CD14-positive monocyte (primary cell): ENCODE results near the gene KCNG2. TPM values are rescaled to one million over a fixed set of nuclear protein-coding genes. Genes with fewer than 3 reads are reported as not detected.

Experiments used
- DNase-seq, 3 donors: peaks; one replicate each; pipeline ENCODE4 v3.0.0-alpha.2; 2011 to 2022
- H2AFZ ChIP-seq: 2 replicates; pipeline ENCODE4 v1.6.0; 2012; ENCODE audit warnings: mild to moderate bottlenecking, low read depth, low read length, inconsistent platforms; ENCODE audit not compliant: insufficient read depth, poor library complexity, severe bottlenecking
- H3K27ac ChIP-seq, 2 donors: 1 replicate in 1 of 2; 2 replicates in 1 of 2; pipeline ENCODE4 v1.5.1; 2012 to 2013; ENCODE audit warnings: low read length in 2 of 2, control low read depth in 1 of 2, inconsistent platforms in 1 of 2, low read depth in 1 of 2, mild to moderate bottlenecking in 1 of 2
- H3K27me3 ChIP-seq, 2 donors: one replicate each; pipeline versions ENCODE4 v1.6.0 to v1.6.1; 2011 to 2013; ENCODE audit warnings: low read length in 2 of 2; ENCODE audit not compliant: control insufficient read depth in 2 of 2, insufficient read depth in 2 of 2
- H3K36me3 ChIP-seq, 2 donors: replicated peaks in 1 of 2; 1 replicate in 1 of 2; 2 replicates in 1 of 2; pipeline versions ENCODE4 v1.5.1 to v1.6.1; 2012 to 2013; ENCODE audit warnings: low read length in 2 of 2, control low read depth in 1 of 2, inconsistent platforms in 1 of 2, mild to moderate bottlenecking in 1 of 2; ENCODE audit not compliant: insufficient read depth in 2 of 2, control insufficient read depth in 1 of 2
- H3K4me1 ChIP-seq, 2 donors: 1 replicate in 1 of 2; 2 replicates in 1 of 2; pipeline versions ENCODE4 v1.5.1 to v1.6.1; 2012 to 2013; ENCODE audit warnings: low read length in 2 of 2, control low read depth in 1 of 2, inconsistent platforms in 1 of 2, mild to moderate bottlenecking in 1 of 2, moderate library complexity in 1 of 2; ENCODE audit not compliant: insufficient read depth in 2 of 2, control insufficient read depth in 1 of 2
- H3K4me2 ChIP-seq: replicated peaks from 2 replicates; pipeline ENCODE3; 2012; ENCODE audit warnings: low read length, moderate library complexity, mild to moderate bottlenecking; ENCODE audit not compliant: poor library complexity, severe bottlenecking; ENCODE audit errors: extremely low read depth
- H3K4me3 ChIP-seq, 3 experiments: fragments of 200-600 bp in 1 of 3; sonication (generic) in 1 of 3; replicated peaks in 1 of 3; 1 replicate in 2 of 3; 2 replicates in 1 of 3; pipeline ENCODE4 v1.5.1; 2011 to 2013; ENCODE audit warnings: low read length in 3 of 3, mild to moderate bottlenecking in 3 of 3, control low read depth in 2 of 3, low read depth in 2 of 3, inconsistent platforms in 1 of 3, moderate library complexity in 1 of 3
- H3K79me2 ChIP-seq: 2 replicates; pipeline ENCODE4 v1.6.0; 2012; ENCODE audit warnings: mild to moderate bottlenecking, control low read depth, inconsistent platforms, low read length, moderate library complexity; ENCODE audit not compliant: insufficient read depth
- H3K9ac ChIP-seq: 2 replicates; pipeline ENCODE4 v1.6.0; 2017; ENCODE audit warnings: low read length, mild to moderate bottlenecking; ENCODE audit not compliant: insufficient read depth, poor library complexity, severe bottlenecking
- H3K9me3 ChIP-seq, 2 donors: replicated peaks in 1 of 2; 1 replicate in 1 of 2; 2 replicates in 1 of 2; pipeline versions ENCODE4 v1.5.1 to v1.6.1; 2012 to 2013; ENCODE audit warnings: low read length in 2 of 2, control low read depth in 1 of 2; ENCODE audit not compliant: control insufficient read depth in 1 of 2, insufficient read depth in 1 of 2
- H4K20me1 ChIP-seq: 2 replicates; pipeline ENCODE4 v1.6.0; 2012; ENCODE audit warnings: mild to moderate bottlenecking, low read length, control low read depth, moderate library complexity; ENCODE audit not compliant: insufficient read depth
- H3K27ac Mint-ChIP-seq, 7 donors: one replicate each; pipeline ENCODE4 v1.8.0; 2020; ENCODE audit warnings: mild to moderate bottlenecking in 7 of 7, mixed read lengths in 7 of 7, moderate library complexity in 6 of 7, inconsistent platforms in 2 of 7
- H3K27me3 Mint-ChIP-seq, 3 donors: one replicate each; pipeline ENCODE4 v1.8.0; 2021 to 2022; ENCODE audit warnings: low read depth in 3 of 3, mild to moderate bottlenecking in 3 of 3, mixed read lengths in 3 of 3, moderate library complexity in 3 of 3, inconsistent platforms in 1 of 3
- H3K36me3 Mint-ChIP-seq, 2 donors: one replicate each; pipeline ENCODE4 v1.8.0; 2020; ENCODE audit warnings: mixed read lengths in 2 of 2, inconsistent platforms in 1 of 2, mild to moderate bottlenecking in 1 of 2
- H3K4me1 Mint-ChIP-seq: one replicate; pipeline ENCODE4 v1.8.0; 2020; ENCODE audit warnings: mild to moderate bottlenecking, mixed read lengths
- H3K4me3 Mint-ChIP-seq, 2 donors: one replicate each; pipeline ENCODE4 v1.8.0; 2020; ENCODE audit warnings: mild to moderate bottlenecking in 2 of 2, mixed read lengths in 2 of 2, moderate library complexity in 1 of 2
- H3K9me3 Mint-ChIP-seq, 7 donors: one replicate each; pipeline ENCODE4 v1.8.0; 2020 to 2022; ENCODE audit warnings: mixed read lengths in 7 of 7, mild to moderate bottlenecking in 6 of 7, moderate library complexity in 6 of 7, inconsistent platforms in 2 of 7
- whole genome bisulfite sequencing: methylation state at CpG from one replicate; pipeline ENCODE4 v1.1.5; 2013; ENCODE audit warnings: missing lambda C conversion rate; ENCODE audit not compliant: insufficient coverage; 5-methylcytosine and 5-hydroxymethylcytosine counted together
- intact Hi-C, 2 donors: fragments of 100-400 bp; cut with micrococcal nuclease; formaldehyde crosslinking; loops; one replicate each; pipeline versions ENCODE4 v1.15.0 to v1.15.1; 2023
- polyA plus RNA-seq, 3 donors: library from polyadenylated mRNA; depleted of rRNA in 1 of 3; unstranded in 2 of 3; stranded (reverse) in 1 of 3; fragments of 300-500 nt in 2 of 3; fragments of >200 nt in 1 of 3; fragmentation: Illumina TruSeq in 2 of 3; gene quantifications; 1 replicate in 2 of 3; 2 replicates in 1 of 3; pipeline ENCODE4 v1.2.3, GENCODE V29; 2012 to 2021
- TF ChIP-seq, protein P1 (sequence below): fragments of 200-600 bp; IDR thresholded peaks from one replicate; pipeline ENCODE4 v1.8.0; 2022; ENCODE audit warnings: antibody characterized with exemption, mild to moderate bottlenecking

The KCNG2 gene
- polyA plus RNA-seq, 3 donors = 0.04 TPM; not detected in 2

DNA sequence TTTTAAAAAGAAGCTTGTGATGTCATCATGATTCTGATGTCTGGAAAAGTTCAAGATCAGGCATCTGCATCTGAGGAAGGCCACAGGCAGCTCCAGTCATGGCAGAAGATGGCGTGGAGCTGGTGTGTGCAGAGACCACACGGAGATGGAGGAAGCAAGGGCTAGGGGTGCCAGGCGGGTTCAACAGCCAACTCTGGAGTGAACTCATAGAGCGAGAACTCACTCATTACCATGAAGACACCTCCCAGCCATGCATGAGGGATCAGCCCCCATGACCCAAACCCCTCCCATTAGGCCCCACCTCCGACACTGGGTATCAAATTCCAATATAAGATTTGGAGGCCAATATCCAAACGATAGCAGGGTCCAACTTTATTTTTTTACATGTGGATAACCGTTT lies 61.6 kb downstream of the KCNG2 start:
- no peak overlapping the region for H3K27ac ChIP-seq
- H3K4me2 ChIP-seq = no peak overlapping the region
- H3K9ac ChIP-seq = no peak overlapping the region
- no peak for DNase-seq
- WGBS = 100% methylated on average over 1 of the region's 7 CpGs
- intact Hi-C loops = no loop called here
- H3K9me3 ChIP-seq = peaks cover 15 to 18% of the 10 kb centered on the region in 2 donors
- H3K4me1 Mint-ChIP-seq = peaks cover 10% of the 10 kb centered on the region
- H4K20me1 ChIP-seq = no peaks in the 10 kb centered on the region
- H3K27me3 ChIP-seq = no peaks in the 10 kb centered on the region
- peaks cover 15 to 25% (median 22%) of the 10 kb centered on the region in 7 donors for H3K9me3 Mint-ChIP-seq
- no peak overlapping the region for H3K27ac Mint-ChIP-seq
- H3K36me3 ChIP-seq = no peaks in the 10 kb centered on the region
- H2AFZ ChIP-seq = no peak overlapping the region
- H3K79me2 ChIP-seq = no peaks in the 10 kb centered on the region
- TF ChIP-seq, protein P1, sequence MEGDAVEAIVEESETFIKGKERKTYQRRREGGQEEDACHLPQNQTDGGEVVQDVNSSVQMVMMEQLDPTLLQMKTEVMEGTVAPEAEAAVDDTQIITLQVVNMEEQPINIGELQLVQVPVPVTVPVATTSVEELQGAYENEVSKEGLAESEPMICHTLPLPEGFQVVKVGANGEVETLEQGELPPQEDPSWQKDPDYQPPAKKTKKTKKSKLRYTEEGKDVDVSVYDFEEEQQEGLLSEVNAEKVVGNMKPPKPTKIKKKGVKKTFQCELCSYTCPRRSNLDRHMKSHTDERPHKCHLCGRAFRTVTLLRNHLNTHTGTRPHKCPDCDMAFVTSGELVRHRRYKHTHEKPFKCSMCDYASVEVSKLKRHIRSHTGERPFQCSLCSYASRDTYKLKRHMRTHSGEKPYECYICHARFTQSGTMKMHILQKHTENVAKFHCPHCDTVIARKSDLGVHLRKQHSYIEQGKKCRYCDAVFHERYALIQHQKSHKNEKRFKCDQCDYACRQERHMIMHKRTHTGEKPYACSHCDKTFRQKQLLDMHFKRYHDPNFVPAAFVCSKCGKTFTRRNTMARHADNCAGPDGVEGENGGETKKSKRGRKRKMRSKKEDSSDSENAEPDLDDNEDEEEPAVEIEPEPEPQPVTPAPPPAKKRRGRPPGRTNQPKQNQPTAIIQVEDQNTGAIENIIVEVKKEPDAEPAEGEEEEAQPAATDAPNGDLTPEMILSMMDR = no peak
- H3K4me3 ChIP-seq = no peak overlapping the region
- H3K36me3 Mint-ChIP-seq = no peaks in the 10 kb centered on the region
- H3K4me3 Mint-ChIP-seq = no peak overlapping the region
- peaks cover 0 to 9% of the 10 kb centered on the region in 2 donors for H3K4me1 ChIP-seq
- H3K27me3 Mint-ChIP-seq = peaks cover 0 to 4% (median 0%) of the 10 kb centered on the region in 3 donors

DNA sequence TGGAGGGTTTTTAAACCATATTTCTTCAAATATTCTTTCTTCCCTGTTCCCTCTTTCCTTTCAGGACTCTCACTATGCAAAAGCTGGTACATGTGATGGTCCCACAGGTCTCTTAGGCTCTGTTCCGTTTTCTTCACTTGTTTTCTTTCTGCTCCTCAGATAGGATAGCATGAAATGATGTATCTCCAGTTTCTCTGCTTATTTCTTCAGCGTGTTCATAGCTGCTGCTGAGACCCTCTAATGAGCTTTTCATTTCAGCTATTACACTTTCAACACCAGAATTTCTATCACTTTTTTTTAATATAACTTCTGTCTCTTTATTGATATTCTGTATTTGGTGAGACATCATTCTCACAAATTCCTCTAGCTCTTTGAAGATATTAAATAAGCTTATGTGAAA lies 63.9 kb downstream of the KCNG2 start:
- Histone ChIP-seq H3K9me3 (peaks cover 15 to 18% of the 10 kb centered on the region in 2 donors), H3K9ac (no peak overlapping the region), H2AFZ (no peak overlapping the region), H3K27me3 (no peaks in the 10 kb centered on the region), H3K4me2 (no peak overlapping the region), H3K36me3 (no peaks in the 10 kb centered on the region), H3K27ac (no peak overlapping the region), H4K20me1 (no peaks in the 10 kb centered on the region), H3K4me3 (no peak overlapping the region), H3K79me2 (no peaks in the 10 kb centered on the region), H3K4me1 (peaks cover 0 to 1% of the 10 kb centered on the region in 2 donors)
- intact Hi-C loops = no loop called here
- H3K27ac Mint-ChIP-seq = no peak overlapping the region
- H3K9me3 Mint-ChIP-seq = peaks cover 15 to 25% (median 22%) of the 10 kb centered on the region in 7 donors
- WGBS = no CpG with 5 or more reads among the region's 2 CpGs
- H3K27me3 Mint-ChIP-seq = peaks cover 0 to under 1% (median 0%) of the 10 kb centered on the region in 3 donors
- no peaks in the 10 kb centered on the region for H3K4me1 Mint-ChIP-seq
- H3K4me3 Mint-ChIP-seq = no peak overlapping the region
- TF ChIP-seq, protein P1 = no peak
- H3K36me3 Mint-ChIP-seq = no peaks in the 10 kb centered on the region
- no peak for DNase-seq
